ENCODE data around the gene G6PC3. TPM values are rescaled to one million over a fixed set of nuclear protein-coding genes. Genes with fewer than 3 reads are reported as not detected.
"Not testable (repeated sequence)": the region's sequence is repeated elsewhere in the genome, so short reads cannot be mapped to it uniquely, and the experiment has no call there.

The G6PC3 gene
- total RNA-seq, 2 experiments from 2014 or later: 20.2 to 20.7 TPM

GRCh38 chr17:44045486-44045885 lies 25.0 kb upstream of the G6PC3 start:
- H3K9me3 Mint-ChIP-seq: no peaks in the 10 kb centered on the region
- no peak for DNase-seq
- H3K27me3 Mint-ChIP-seq: no peaks in the 10 kb centered on the region
- intact Hi-C loops (cut with micrococcal nuclease): no loop called here
- no peak overlapping the region for H3K4me3 Mint-ChIP-seq
- POLR2A ChIA-PET: no interaction called here
- no peak for TF ChIP-seq CTCF (IDR thresholded peaks at IDR 0.05)
- no peak overlapping the region for H3K27ac Mint-ChIP-seq
- peaks cover 13% of the 10 kb centered on the region for H3K4me1 Mint-ChIP-seq (ENCODE audit: low read depth)
- H3K36me3 Mint-ChIP-seq (ENCODE audit: low read depth): peaks cover 28% of the 10 kb centered on the region
- no peak for ATAC-seq
- CTCF ChIA-PET: interaction anchor here (2.8 kb wide), 1 partner anchor 102 kb away, joined by 11 read pairs; no protein-coding TSS in a partner anchor

GRCh38 chr17:44046893-44047292 lies 23.6 kb upstream of the G6PC3 start:
- POLR2A ChIA-PET: interaction anchor here (0.7 kb wide), 1 partner anchor 39 kb away, joined by 3 read pairs; no protein-coding TSS in a partner anchor
- H3K4me3 Mint-ChIP-seq; ATAC-seq; H3K27ac Mint-ChIP-seq; H3K4me1 Mint-ChIP-seq (ENCODE audit: low read depth); H3K9me3 Mint-ChIP-seq; intact Hi-C loops (cut with micrococcal nuclease); DNase-seq; H3K27me3 Mint-ChIP-seq; CTCF ChIA-PET: not testable (repeated sequence)
- H3K36me3 Mint-ChIP-seq (ENCODE audit: low read depth): peaks cover 24% of the 10 kb centered on the region

GRCh38 chr17:44049294-44050060 lies 21.1 kb upstream of the G6PC3 start:
- Mint-ChIP-seq H3K9me3 (no peaks in the 10 kb centered on the region), H3K27ac (no peak overlapping the region), H3K27me3 (no peaks in the 10 kb centered on the region), H3K4me3 (no peak overlapping the region), H3K4me1 (ENCODE audit: low read depth) (no peaks in the 10 kb centered on the region), H3K36me3 (ENCODE audit: low read depth) (peaks cover 33% of the 10 kb centered on the region)
- no peak for DNase-seq
- ATAC-seq: no peak
- TF ChIP-seq CTCF (IDR thresholded peaks at IDR 0.05): no peak
- intact Hi-C loops (cut with micrococcal nuclease): no loop called here
- ChIA-PET POLR2A (interaction anchor here (0.7 to 1.0 kb wide), 3 partner anchors 8 to 42 kb away, joined by 3 read pairs; partner anchors contain the start of gene LSM12), CTCF (interaction anchor here (0.6 to 1.7 kb wide), 2 partner anchors 9 to 295 kb away, joined by 4 to 6 read pairs; no protein-coding TSS in a partner anchor)

GRCh38 chr17:44053125-44053872 lies 17.2 kb upstream of the G6PC3 start:
- POLR2A ChIA-PET: interaction anchor here (1.0 kb wide), 1 partner anchor 13 kb away, joined by 3 read pairs; the partner anchor contains the start of gene LSM12
- Mint-ChIP-seq H3K27me3 (no peaks in the 10 kb centered on the region), H3K9me3 (no peaks in the 10 kb centered on the region), H3K4me1 (ENCODE audit: low read depth) (peaks cover 1% of the 10 kb centered on the region), H3K27ac (no peak overlapping the region), H3K36me3 (ENCODE audit: low read depth) (peaks cover 32% of the 10 kb centered on the region), H3K4me3 (no peak overlapping the region)
- ATAC-seq (no peak), DNase-seq (no peak)
- CTCF ChIA-PET: no interaction called here
- intact Hi-C loops (cut with micrococcal nuclease): no loop called here
- no peak for TF ChIP-seq CTCF (IDR thresholded peaks at IDR 0.05)

GRCh38 chr17:44059101-44059892 lies 11.2 kb upstream of the G6PC3 start:
- no peak for TF ChIP-seq CTCF (IDR thresholded peaks at IDR 0.05)
- Mint-ChIP-seq H3K9me3 (no peaks in the 10 kb centered on the region), H3K27ac (peak overlapping the region; percentile 6), H3K4me3 (no peak overlapping the region), H3K4me1 (ENCODE audit: low read depth) (peaks cover 42% of the 10 kb centered on the region), H3K36me3 (ENCODE audit: low read depth) (peaks cover 56% of the 10 kb centered on the region), H3K27me3 (no peaks in the 10 kb centered on the region)
- ChIA-PET POLR2A (interaction anchor here (1.0 kb wide), 1 partner anchor 10 kb away, joined by 3 read pairs; no protein-coding TSS in a partner anchor), CTCF (interaction anchor here (1.5 kb wide), 1 partner anchor 18 kb away, joined by 7 read pairs; no protein-coding TSS in a partner anchor)
- no peak for ATAC-seq
- intact Hi-C loops (cut with micrococcal nuclease): no loop called here
- no peak for DNase-seq

Measured in activated CD8-positive, alpha-beta T cell treated with anti-CD3 and anti-CD28 coated beads for 36 hours (primary cell).